ENCODE results near the gene SLC23A2. TPM values are rescaled to one million over a fixed set of nuclear protein-coding genes. Genes with fewer than 3 reads are reported as not detected.

SLC23A2 gene
- total and polyA plus RNA-seq, 2 experiments from 2014 or later: 5.9 to 9.6 TPM

DNA sequence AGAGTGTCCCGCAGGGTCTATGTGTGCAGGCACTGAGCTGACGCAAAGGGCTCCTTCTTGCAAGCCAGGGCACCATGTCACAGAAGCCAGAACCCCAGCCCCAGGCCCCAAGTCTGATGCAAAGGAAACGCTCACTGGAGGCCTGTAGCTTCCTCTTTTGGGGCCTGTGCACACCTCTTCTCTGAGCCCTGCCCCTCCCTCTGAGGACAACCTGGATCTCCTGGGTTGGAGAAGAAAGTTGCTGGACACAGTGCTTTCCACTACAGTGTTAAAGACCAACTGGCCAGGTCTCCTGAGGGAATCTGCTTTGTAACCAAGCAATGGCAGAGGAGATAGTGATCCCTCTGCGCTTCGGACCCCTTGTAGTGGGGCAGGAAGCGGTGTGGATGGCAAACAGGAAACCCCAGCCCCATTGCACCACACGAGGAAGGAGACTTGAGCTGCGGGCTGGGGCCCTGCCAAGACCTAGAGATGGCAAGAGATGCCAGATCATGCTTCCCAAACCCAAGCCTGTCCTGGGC, 189.6 kb downstream of the SLC23A2 start:
- in situ Hi-C loops (cut with MboI): no loop called here
- 74 to 82% methylated on average over 8 of the region's 8 CpGs for WGBS, 2 experiments (ENCODE audit: low coverage in 1 of 2, low lambda C conversion rate in 2 of 2, missing lambda C conversion rate in 2 of 2)

DNA sequence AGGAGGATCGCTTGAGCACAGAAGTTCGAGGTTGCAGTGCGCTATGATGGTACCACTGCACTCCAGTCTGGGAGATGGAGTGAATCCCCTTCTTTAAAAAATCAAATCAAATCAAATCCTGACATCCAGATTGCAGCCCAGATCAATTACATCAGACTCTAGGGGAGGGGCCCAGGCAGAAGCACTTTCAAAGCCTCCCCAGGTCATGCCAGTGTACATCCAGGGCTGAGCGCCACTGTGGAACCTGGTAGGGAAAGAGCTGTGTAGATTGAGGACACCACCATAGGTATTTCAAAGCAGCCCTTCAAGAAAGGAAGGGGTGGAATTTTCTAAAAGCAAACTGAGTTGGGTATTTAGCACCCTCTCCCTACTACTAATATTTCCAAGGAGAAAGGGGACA, 190.1 kb downstream of the SLC23A2 start:
- Histone ChIP-seq H3K9ac (no peak overlapping the region), H3K9me3 (ENCODE audit: low read depth) (no peaks in the 10 kb centered on the region), H3K4me2 (ENCODE audit: unreplicated experiment) (no peak overlapping the region), H3K27ac (no peak overlapping the region), H3K36me3 (ENCODE audit: low read depth) (no peaks in the 10 kb centered on the region), H3K9me2 (ENCODE audit: insufficient read depth) (no peaks in the 10 kb centered on the region), H3F3A (ENCODE audit: insufficient read depth) (no peaks in the 10 kb centered on the region), H2AFZ (no peak overlapping the region), H3K4me1 (ENCODE audit: insufficient read depth) (0 out of 2 replicates have a peak, but pooled peaks cover 4% of the 10 kb centered on the region), H3K27me3 (replicated peaks; ENCODE audit: insufficient read depth) (peaks cover 4% of the 10 kb centered on the region; the same call in 1 of the 2 replicates), H3K79me2 (ENCODE audit: insufficient read depth) (no peaks in the 10 kb centered on the region), H4K20me1 (ENCODE audit: insufficient read depth) (no peaks in the 10 kb centered on the region), H3K4me3 (no peak overlapping the region)
- no peak for DNase-seq
- WGBS, 2 experiments (ENCODE audit: low coverage in 1 of 2, low lambda C conversion rate in 2 of 2, missing lambda C conversion rate in 2 of 2): 73 to 77% methylated on average over 4 of the region's 4 CpGs
- TF ChIP-seq EZH2phosphoT487 (IDR thresholded peaks at IDR 0.05; ENCODE audit: insufficient read depth, low read depth) (no peak), EZH2 (IDR thresholded peaks at IDR 0.05; ENCODE audit: insufficient read depth, poor library complexity, severe bottlenecking) (no peak)
- in situ Hi-C loops (cut with MboI): no loop called here

More for the DNA sequence above, 189.6 kb downstream of the SLC23A2 start:
- H4K20me1 ChIP-seq (ENCODE audit: insufficient read depth): no peaks in the 10 kb centered on the region
- no peaks in the 10 kb centered on the region for H3K9me2 ChIP-seq (ENCODE audit: insufficient read depth)
- no peaks in the 10 kb centered on the region for H3K36me3 ChIP-seq (ENCODE audit: low read depth)
- no peak overlapping the region for H3K4me2 ChIP-seq (ENCODE audit: unreplicated experiment)
- H3F3A ChIP-seq (ENCODE audit: insufficient read depth): no peaks in the 10 kb centered on the region
- no peak overlapping the region for H2AFZ ChIP-seq
- H3K4me1 ChIP-seq (ENCODE audit: insufficient read depth): peaks cover 7% of the 10 kb centered on the region; the same call in 1 of the 2 replicates
- no peaks in the 10 kb centered on the region for H3K9me3 ChIP-seq (ENCODE audit: low read depth)
- DNase-seq: no peak
- no peak overlapping the region for H3K27ac ChIP-seq
- H3K4me3 ChIP-seq: no peak overlapping the region
- TF ChIP-seq EZH2 (IDR thresholded peaks at IDR 0.05; ENCODE audit: insufficient read depth, poor library complexity, severe bottlenecking) (no peak), EZH2phosphoT487 (IDR thresholded peaks at IDR 0.05; ENCODE audit: insufficient read depth, low read depth) (no peak)
- no peak overlapping the region for H3K9ac ChIP-seq
- H3K27me3 ChIP-seq (replicated peaks; ENCODE audit: insufficient read depth): peaks cover 3% of the 10 kb centered on the region; the same call in 1 of the 2 replicates
- no peaks in the 10 kb centered on the region for H3K79me2 ChIP-seq (ENCODE audit: insufficient read depth)

DNA sequence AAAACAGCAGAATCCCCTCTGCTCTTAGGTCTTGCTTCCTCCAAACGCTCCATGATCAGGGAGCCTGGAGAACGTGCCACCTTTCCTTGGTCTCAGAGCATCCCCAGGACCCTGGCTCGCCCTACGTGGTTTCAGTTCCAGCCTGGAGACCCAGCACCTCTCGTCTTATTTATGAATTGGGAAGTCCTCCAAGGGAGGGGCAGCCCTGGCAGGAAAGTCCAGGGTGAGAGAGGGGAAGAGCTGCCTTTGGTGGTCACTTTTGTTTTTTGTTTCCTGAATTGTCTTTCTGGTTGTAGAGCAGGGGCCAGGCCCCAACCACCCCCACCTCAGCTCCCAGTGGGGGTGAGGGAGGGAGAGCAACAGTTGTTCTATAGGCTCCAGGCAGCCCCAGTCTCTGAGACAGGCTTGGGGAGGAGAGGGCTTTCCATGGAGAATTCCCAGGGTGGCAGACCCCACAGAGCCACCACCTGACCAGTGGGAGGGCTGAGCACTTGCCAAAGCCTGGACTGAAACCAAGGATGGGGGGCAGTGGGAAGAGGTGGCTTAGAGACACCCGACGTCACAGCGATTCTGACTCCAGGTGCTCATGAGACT, 190.8 kb downstream of the SLC23A2 start:
- Histone ChIP-seq H3F3A (ENCODE audit: insufficient read depth) (no peaks in the 10 kb centered on the region), H4K20me1 (ENCODE audit: insufficient read depth) (no peaks in the 10 kb centered on the region), H3K4me1 (ENCODE audit: insufficient read depth) (0 out of 2 replicates have a peak, but pooled peaks cover 4% of the 10 kb centered on the region), H3K9me2 (ENCODE audit: insufficient read depth) (no peaks in the 10 kb centered on the region), H2AFZ (no peak overlapping the region), H3K27me3 (replicated peaks; ENCODE audit: insufficient read depth) (peaks cover 4% of the 10 kb centered on the region; the same call in 1 of the 2 replicates), H3K9ac (no peak overlapping the region), H3K79me2 (ENCODE audit: insufficient read depth) (no peaks in the 10 kb centered on the region), H3K4me3 (no peak overlapping the region), H3K4me2 (ENCODE audit: unreplicated experiment) (no peak overlapping the region), H3K9me3 (ENCODE audit: low read depth) (no peaks in the 10 kb centered on the region), H3K36me3 (ENCODE audit: low read depth) (no peaks in the 10 kb centered on the region), H3K27ac (no peak overlapping the region)
- TF ChIP-seq EZH2phosphoT487 (IDR thresholded peaks at IDR 0.05; ENCODE audit: insufficient read depth, low read depth): no peak
- no peak for TF ChIP-seq EZH2 (IDR thresholded peaks at IDR 0.05; ENCODE audit: insufficient read depth, poor library complexity, severe bottlenecking)
- 54% methylated on average over 8 of the region's 8 CpGs for WGBS, 2 experiments (ENCODE audit: low coverage in 1 of 2, low lambda C conversion rate in 2 of 2, missing lambda C conversion rate in 2 of 2)
- in situ Hi-C loops (cut with MboI): no loop called here
- no peak for DNase-seq

DNA sequence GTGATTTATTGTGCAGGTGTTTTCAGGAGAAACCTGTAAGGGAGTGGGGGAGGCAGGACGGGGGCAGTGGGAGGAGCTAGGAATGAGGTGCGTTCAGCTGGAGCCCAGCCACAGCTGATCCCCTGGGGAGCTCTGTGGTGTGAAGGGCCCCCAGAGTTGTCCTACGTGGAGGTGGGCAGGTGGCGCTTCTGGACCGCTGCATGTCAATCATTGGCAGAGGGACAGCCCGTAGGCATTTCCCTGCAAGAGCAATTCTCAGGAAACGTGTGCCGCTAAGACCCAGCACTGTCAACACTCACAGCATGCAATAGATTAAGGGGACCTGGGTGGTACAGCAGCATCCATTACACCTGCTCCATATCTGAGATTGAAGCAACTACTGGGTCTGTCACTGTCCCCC, 191.6 kb downstream of the SLC23A2 start:
- Histone ChIP-seq H2AFZ (no peak overlapping the region), H3K79me2 (ENCODE audit: insufficient read depth) (no peaks in the 10 kb centered on the region), H3K27ac (no peak overlapping the region), H3K36me3 (ENCODE audit: low read depth) (no peaks in the 10 kb centered on the region), H3K27me3 (replicated peaks; ENCODE audit: insufficient read depth) (peaks cover 4% of the 10 kb centered on the region; the same call in 1 of the 2 replicates), H3K4me3 (no peak overlapping the region), H3K9me3 (ENCODE audit: low read depth) (no peaks in the 10 kb centered on the region), H3K9ac (no peak overlapping the region), H3K9me2 (ENCODE audit: insufficient read depth) (no peaks in the 10 kb centered on the region), H3K4me1 (ENCODE audit: insufficient read depth) (0 out of 2 replicates have a peak, but pooled peaks cover 4% of the 10 kb centered on the region), H3K4me2 (ENCODE audit: unreplicated experiment) (no peak overlapping the region), H3F3A (ENCODE audit: insufficient read depth) (no peaks in the 10 kb centered on the region), H4K20me1 (ENCODE audit: insufficient read depth) (no peaks in the 10 kb centered on the region)
- in situ Hi-C loops (cut with MboI): no loop called here
- TF ChIP-seq EZH2 (IDR thresholded peaks at IDR 0.05; ENCODE audit: insufficient read depth, poor library complexity, severe bottlenecking) (no peak), EZH2phosphoT487 (IDR thresholded peaks at IDR 0.05; ENCODE audit: insufficient read depth, low read depth) (no peak)
- no peak for DNase-seq
- WGBS, 2 experiments (ENCODE audit: low coverage in 1 of 2, low lambda C conversion rate in 2 of 2, missing lambda C conversion rate in 2 of 2): 77 to 84% methylated on average over 6 to 8 of the region's 8 CpGs
